HL-60 (cell line): Measurements from ENCODE around the gene ATP11A.

Experiments
- CTCF ChIP-seq: IDR thresholded peaks from one replicate; pipeline ENCODE4 v1.5.1; 2011; ENCODE audit warnings: low read length, control low read depth, inconsistent platforms; ENCODE audit not compliant: insufficient read depth
- GABPA ChIP-seq: IDR thresholded peaks from 2 replicates; pipeline ENCODE4 v1.6.1; 2012; ENCODE audit warnings: low read depth
- POLR2AphosphoS5 ChIP-seq: IDR thresholded peaks from 2 replicates; pipeline ENCODE4 v1.6.1; 2012; ENCODE audit warnings: low read depth
- REST ChIP-seq: IDR thresholded peaks from 2 replicates; pipeline ENCODE4 v1.6.1; 2012; ENCODE audit warnings: low read depth; ENCODE audit not compliant: insufficient replicate concordance

GRCh38 chr13:112795277-112795676, 105.4 kb downstream of the ATP11A start:
- no peak for TF ChIP-seq CTCF
- TF ChIP-seq REST: no peak
- TF ChIP-seq POLR2AphosphoS5: no peak
- TF ChIP-seq GABPA: no peak
